HuH-7 (cell line): ENCODE measurements around the gene RHBDD3.

Source experiments
- DNase-seq: peaks from one replicate; pipeline ENCODE4 v3.0.0; 2011; ENCODE audit warnings: low spot score

RHBDD3 gene

GRCh38 chr22:29306175-29306834 is 38.5 kb upstream of the RHBDD3 start, which contains the start of gene GAS2L1:
Gene GAS2L1, plus strand, starts transcription at chr22:29306650. Its CDS starts 1,456 bp downstream, at chr22:29308106.
- DNase-seq, result peak; percentile 100

GRCh38 chr22:29305836-29306174 is 38.0 kb upstream of the RHBDD3 start:
- DNase-seq, result no peak

- no peak for DNase-seq
Measured at GRCh38 chr22:29302681-29303465, 35.1 kb upstream of the RHBDD3 start.

- DNase-seq, result no peak
Measured at GRCh38 chr22:29302402-29302680, 34.6 kb upstream of the RHBDD3 start.

GRCh38 chr22:29301716-29302401 is 34.1 kb upstream of the RHBDD3 start:
- no peak for DNase-seq

- DNase-seq, result no peak
Measured at GRCh38 chr22:29300807-29301601, 33.2 kb upstream of the RHBDD3 start.

- no peak for DNase-seq
Measured at GRCh38 chr22:29300467-29300806, 32.7 kb upstream of the RHBDD3 start.

GRCh38 chr22:29299136-29299900 is 31.5 kb upstream of the RHBDD3 start:
- no peak for DNase-seq

- DNase-seq, result no peak
Measured at GRCh38 chr22:29298641-29299040, 30.9 kb upstream of the RHBDD3 start.

- DNase-seq, result no peak
Measured at GRCh38 chr22:29292379-29292778, 24.6 kb upstream of the RHBDD3 start.

GRCh38 chr22:29291215-29291614 is 23.4 kb upstream of the RHBDD3 start:
- no peak for DNase-seq

- no peak for DNase-seq
Measured at GRCh38 chr22:29290061-29290460, 22.3 kb upstream of the RHBDD3 start.

- DNase-seq, result no peak
Measured at GRCh38 chr22:29288837-29289236, 21.1 kb upstream of the RHBDD3 start.

- no peak for DNase-seq
Measured at GRCh38 chr22:29284196-29284595, 16.4 kb upstream of the RHBDD3 start.

GRCh38 chr22:29277927-29278326 is 10.1 kb upstream of the RHBDD3 start:
- no peak for DNase-seq

- peak; percentile 74 for DNase-seq
Measured at GRCh38 chr22:29275819-29276565, 8.2 kb upstream of the RHBDD3 start.

GRCh38 chr22:29275167-29275566 is 7.4 kb upstream of the RHBDD3 start:
- peak; percentile 20 for DNase-seq

- no peak for DNase-seq
Measured at GRCh38 chr22:29272624-29273023, 4.8 kb upstream of the RHBDD3 start.

- peak; percentile 84 for DNase-seq
Measured at GRCh38 chr22:29270475-29271271, 2.9 kb upstream of the RHBDD3 start.
